GM19193 (cell line): ENCODE results near the gene EPHB4.
A peak's percentile ranks its signal among the peaks of the same experiment; 100 is the strongest.

Source experiments
- POLR2A ChIP-seq: IDR thresholded peaks from 4 replicates; pipeline ENCODE4 v1.6.1; 2011; ENCODE audit not compliant: insufficient read depth, insufficient read length; ENCODE audit errors: extremely low read depth

The EPHB4 gene

DNA sequence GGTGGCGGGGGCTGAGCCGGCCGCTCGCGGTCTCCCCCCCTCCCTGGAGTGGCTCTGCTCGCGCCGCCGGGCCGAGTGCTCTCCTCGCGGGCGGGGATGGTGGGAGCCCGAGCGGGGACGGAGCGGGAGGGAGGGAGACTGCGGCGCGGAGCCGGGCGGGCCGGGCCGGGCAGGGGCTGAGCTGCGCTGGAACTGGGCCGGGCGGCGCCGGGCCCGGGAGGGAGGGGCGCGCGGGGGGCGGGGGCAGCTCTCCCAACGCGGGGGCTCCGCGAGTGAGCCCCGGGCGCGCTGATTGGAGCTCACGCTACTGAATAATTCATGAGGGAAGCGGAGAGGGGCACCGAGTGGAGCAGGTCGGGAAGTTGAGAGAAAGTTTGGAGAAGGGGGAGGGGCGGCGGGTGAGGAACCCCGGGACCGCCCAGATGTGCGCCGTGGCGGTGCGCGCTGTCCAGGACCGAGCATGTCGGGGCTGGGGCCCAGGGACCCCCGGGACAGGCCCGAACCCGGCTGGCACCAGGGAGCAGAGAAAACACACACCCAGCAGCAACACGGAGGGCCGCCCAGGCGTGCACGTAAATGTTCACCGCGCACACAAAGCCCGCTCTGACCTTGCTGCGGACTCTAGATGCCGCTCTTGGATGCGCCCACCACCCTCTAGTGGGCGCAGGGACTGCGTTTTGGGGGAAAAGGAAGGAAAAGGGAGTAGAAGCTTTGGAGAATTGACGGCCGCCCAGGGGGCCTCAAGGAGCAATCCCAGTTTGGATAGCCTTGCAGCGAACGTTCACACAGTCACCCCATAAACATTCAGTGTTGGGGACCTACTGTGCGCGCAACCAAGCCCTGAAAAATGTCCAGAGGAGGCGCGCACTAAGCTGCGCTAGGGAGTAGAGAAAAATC is at the start of gene EPHB4:
EPHB4 (minus strand) TSS at position 194 of the 897 bp plus-strand sequence. CDS start 493 bp downstream, outside the sequence.
- no peak for TF ChIP-seq POLR2A

DNA sequence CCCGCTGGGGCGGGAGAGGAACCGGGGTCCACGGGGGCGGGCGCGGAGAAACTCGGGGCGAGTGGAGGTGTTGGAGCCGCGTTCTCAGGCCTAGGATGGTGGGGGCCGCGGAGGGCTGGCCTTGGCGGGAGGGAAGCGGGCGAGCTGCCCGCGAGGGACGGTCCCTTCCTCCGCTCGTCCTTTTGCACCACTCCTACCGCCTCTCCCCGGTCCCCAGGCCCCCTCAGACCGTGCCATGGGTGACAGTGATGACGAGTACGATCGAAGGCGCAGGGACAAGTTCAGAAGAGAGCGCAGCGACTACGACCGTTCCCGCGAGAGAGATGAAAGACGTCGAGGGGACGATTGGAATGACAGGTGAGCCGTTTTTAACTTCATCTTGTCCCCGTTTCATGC is 48.0 kb upstream of the EPHB4 start:
- TF ChIP-seq POLR2A = no peak

DNA sequence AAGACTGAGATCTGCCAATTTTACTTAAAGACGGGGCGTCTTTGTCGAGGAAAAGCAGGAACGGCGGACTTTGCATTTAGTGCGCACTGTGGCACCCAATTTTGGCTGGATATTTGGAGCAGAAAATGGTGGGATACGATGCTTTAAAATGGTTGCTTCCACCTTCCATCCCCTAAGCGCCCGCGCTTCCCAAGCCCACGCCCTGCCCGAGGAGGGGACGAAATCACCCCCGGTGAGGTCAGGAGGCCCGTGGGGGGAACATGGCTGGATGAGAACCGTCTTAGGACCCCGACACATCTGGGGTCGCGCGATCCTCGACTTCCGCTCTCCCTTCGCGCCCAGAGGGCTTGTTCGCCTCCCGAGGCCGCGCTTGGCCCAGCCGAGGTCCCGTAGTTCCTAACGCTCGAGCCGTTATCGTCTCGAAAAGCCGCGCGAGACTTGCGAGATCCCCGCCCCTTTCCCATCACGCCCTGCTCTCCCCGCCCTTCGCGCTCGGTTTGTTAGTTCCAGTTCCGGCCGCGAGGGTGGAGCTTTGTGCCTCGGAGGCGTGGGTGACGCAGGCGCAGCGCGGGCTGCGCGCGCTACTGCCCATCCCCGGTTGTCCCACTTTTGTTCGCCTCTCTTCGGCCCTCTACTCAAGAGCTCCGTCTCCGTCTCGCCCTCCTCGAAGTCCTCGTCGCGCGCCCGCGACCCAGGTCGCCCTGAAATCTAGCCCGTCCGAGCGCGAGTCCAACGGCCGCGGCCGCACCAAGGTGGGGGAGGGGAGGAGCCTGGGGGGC is 47.4 kb upstream of the EPHB4 start, which contains the start of gene SRRT:
SRRT (plus strand) TSS at position 527 of the 779 bp plus-strand sequence. CDS start 488 bp downstream, outside the sequence.
- peak; percentile 97 for TF ChIP-seq POLR2A

DNA sequence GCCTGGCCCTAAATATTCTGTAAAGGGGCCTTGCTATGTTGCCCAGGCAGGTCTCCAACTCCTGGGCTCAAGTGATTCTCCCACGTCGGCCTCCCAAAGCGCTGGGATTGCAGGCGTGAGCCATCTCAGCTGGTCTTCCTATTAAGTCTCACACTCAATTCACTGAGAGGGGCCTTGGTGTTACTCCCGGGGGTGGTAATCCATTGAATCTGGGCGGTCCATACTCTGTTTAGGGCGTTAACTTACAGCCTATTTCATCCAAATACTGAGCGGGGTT is 46.9 kb upstream of the EPHB4 start:
- TF ChIP-seq POLR2A = no peak

DNA sequence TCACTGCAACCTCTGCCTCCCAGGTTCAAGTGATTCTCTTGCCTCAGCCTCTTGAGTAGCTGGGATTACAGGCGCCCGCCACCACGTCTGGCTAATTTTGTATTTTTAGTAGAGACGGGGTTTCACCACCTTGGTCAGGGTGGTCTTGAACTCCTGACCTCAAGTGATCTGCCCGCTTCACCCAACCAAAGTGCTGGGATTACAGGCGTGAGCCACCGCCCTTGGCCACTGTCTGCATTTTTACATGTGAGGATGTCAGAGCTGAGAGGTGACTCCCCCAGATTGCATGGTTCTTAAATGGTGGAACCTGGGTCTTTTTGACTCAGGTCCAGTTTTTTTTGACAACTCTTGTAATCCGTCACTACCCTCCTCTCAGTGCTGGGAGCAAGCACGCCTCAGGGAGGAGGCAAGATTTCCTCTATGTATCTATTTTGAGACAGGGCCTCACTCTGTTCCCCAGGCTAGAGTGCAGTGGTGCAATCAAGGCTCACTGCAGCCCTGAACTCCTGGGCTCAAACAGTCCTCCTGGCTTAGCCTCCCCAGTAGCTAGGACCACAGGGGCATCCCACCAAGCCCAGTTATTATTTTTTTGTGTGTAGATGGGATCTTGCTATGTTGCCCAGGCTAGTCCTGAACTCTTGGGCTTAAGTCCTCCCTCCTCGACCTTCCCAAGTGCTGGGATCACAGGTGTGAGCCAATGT is 46.4 kb upstream of the EPHB4 start:
- TF ChIP-seq POLR2A = no peak

DNA sequence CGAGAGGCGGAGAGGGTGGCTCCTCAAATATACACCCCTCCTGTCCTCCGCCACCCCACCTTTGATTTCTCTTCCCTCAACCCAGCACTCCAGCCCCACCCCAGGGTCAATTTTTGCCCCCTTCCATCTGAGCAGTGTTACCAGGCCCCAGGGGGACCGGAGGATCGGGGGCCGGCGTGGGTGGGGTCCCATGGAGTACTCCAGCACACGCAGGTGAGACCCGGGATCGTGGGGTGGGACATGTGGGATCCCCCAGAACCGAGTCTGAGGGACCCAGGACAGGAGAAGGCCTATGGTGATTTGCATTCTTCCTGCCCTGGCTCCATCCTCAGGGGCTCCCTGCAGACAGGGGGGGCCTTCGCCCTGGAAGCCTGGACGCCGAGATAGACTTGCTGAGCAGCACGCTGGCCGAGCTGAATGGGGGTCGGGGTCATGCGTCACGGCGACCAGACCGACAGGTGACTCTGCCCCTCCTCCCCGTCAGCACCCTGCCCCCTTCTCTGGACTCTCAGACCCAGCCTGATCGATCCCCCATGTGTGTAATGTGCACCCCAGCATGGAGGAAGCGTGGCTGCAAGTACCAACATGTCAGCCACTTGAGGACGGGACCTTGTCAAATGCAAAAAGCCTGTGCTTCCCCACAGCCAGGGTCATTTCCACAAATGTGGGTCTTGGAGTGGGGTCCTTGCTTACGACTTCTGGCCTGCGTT is 40.6 kb upstream of the EPHB4 start:
- TF ChIP-seq POLR2A = peak; percentile 16

DNA sequence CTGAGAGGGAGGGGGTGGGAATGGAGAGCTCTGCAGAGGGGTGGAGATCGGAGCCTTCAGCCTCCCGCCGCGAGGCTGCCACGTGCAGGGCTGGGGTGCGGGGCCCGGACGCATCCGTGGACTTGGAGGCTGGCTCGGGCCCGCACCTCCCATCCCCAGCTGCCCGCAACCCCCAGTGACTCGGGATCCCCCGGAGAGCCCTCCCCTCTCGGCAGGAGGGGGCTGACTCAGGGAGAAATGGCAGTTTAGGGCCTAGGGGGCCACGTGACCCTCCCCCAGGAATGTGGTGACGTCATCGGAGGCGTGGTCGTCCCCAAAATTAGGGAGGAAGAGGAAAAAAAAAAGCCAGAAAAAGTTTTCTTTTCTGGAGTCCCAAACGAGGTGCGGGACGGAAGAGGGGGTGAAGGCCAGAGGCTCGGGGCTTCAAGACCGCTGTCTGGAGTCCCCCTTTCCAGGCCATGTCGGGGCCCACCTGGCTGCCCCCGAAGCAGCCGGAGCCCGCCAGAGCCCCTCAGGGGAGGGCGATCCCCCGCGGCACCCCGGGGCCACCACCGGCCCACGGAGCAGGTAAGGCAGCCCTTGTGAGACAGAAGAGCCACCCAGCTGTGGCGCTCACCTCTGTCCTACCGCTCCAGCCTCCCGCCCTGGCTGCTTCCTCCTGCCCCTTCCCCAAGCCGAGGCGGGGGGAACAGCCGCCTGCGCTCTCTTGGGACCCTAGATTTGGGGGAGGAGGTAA is 39.9 kb upstream of the EPHB4 start, which contains the start of gene TRIP6:
TRIP6 (plus strand) TSS at position 348 of the 736 bp plus-strand sequence; CDS start at position 459, 111 bp downstream.
- peak; percentile 31 for TF ChIP-seq POLR2A

DNA sequence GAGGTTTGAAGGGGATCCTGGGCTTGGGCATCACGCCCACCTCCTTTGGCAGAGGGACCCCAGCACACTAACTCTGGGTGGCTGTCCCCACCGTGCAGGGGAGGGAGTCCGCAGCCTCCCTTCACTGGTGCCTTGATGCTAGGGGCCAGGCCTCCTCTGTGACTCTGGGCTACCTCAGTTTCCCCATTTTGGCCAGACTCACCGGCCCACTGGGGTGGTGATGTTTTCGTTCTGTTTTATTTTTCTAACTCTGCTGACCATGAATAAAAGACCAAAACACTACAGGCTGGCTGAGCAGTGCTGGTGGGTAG is 39.4 kb upstream of the EPHB4 start:
- TF ChIP-seq POLR2A = no peak

DNA sequence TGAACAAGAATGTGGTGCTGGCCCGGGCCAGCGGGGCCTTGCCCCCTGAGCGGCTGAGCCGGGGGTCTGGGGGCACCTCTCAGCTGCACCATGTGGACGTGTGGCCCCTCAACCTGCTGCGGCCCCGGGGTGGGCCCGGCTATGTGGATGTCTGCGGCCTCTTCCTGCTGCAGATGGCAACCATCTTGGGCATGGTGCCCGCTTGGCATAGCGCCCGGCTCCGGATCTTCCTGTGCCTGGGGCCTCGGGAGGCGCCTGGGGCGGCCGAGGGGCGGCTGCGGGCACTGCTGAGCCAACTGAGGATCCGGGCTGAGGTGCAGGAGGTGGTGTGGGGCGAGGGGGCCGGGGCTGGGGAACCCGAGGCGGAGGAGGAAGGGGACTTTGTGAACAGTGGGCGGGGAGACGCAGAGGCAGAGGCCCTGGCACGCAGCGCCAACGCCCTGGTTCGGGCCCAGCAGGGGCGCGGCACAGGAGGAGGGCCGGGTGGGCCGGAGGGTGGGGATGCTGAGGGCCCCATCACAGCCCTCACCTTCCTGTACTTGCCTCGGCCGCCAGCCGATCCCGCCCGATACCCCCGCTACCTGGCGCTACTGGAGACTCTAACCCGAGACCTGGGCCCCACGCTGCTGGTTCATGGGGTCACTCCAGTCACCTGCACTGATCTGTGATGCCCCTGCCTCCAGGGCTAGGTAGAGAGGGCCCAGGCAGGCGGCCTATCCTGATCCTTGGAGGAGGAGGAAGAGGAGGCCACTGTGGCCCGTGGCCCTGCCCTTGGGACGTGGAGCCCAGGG is 38.8 kb upstream of the EPHB4 start:
- no peak for TF ChIP-seq POLR2A

DNA sequence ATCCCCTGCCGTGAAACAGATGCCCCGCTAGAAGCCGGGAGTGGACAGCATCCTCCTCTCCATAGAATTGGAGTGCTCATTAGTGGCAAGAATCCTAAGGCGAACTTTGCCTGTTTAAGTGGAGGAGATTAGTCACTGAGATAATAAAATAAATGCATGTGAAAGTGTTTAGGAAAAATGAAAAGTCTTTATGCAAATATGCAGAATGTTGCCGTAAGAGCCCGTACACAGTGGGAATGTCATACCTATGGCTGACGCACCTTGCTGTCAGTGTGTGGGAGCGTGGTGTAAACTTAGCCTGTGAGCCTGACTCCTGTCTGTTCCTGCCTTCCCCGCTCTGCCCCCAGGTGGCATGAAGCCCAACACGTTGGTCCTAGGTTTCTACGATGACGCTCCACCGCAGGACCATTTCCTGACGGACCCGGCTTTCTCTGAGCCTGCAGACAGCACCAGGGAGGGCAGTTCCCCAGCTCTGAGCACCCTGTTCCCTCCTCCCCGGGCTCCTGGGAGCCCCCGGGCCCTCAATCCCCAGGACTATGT is 38.1 kb upstream of the EPHB4 start:
- no peak for TF ChIP-seq POLR2A

DNA sequence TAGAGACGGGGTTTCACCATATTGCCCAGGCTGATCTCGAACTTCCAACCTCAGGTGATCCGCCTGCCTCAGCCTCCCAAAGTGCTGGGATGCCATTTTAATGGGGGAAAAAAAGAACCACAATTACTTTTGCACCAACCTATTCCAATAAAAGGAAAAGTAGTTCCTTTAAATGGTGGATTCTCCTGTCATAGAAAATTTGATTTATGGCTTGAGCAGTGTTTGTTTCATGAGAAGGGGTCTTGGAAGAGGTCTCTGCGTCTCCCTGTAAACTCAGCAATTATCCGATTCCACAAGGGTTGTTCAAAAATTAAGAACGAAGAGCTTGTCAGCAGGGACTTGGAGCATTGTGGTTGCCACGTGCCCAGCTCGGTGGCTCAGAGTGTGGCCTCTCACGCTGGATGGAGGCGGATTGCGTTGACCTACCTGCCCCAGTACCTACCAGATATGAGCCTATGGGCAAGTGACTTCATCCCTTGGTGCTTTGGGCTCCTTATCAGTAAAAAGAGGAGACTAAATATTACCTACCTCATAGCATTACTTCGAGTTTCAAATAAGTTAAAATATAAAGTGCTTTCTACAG is 37.0 kb upstream of the EPHB4 start:
- no peak for TF ChIP-seq POLR2A

DNA sequence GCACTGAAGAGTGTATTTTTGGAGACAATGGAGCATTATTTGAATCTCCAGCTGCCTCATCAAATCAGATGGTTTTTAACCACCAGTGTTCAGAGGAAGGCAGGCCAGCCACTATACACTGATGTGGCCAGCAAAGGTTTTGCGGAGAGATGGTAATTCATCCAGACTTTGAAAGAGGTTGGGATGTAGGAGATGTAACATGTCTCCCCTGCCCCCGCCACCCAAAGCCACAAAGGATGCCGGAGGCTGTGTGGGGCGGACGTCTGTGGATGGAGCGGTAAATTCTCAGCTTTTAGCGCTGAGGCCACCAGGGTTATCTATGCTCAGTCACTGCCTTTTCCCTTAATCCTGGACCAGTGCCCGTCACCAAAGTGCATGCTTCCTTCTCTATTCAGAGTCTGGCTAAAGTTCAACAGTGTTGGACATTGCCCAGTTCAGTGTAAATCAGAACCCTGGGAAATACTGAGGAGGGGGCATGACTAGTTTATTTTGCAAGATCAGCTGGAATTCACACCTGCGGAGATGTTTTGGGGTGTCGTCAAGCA is 36.2 kb upstream of the EPHB4 start:
- no peak for TF ChIP-seq POLR2A

DNA sequence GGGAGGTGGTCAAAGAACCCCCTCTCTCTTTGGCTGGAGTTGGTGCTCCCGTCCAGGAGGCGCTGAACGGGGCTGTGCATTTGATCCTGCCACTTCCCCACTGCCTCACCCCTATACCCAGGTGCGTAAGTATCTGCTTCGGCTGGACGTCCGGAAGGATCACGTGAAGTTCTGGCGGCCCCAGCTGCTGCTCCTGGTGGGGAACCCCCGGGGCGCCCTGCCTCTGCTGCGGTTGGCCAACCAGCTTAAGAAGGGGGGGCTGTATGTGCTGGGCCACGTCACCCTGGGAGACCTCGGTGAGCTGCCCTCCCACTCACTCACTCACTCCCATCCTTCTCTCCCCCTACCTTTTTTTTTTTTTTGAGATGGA is 34.3 kb upstream of the EPHB4 start:
- no peak for TF ChIP-seq POLR2A
